HUES6 (cell line): Measurements from ENCODE around the gene MCTP2.

Experiments used
- H3K27ac ChIP-seq: 2 replicates; pipeline ENCODE4 v1.7.0; 2013; ENCODE audit warnings: low read depth, mild to moderate bottlenecking, low read length, inconsistent platforms
- H3K27me3 ChIP-seq: 2 replicates; pipeline ENCODE4 v1.6.1; 2013; ENCODE audit warnings: low read length; ENCODE audit not compliant: control insufficient read depth, insufficient read depth
- H3K36me3 ChIP-seq: 2 replicates; pipeline ENCODE4 v1.6.1; 2013; ENCODE audit warnings: low read length; ENCODE audit not compliant: control insufficient read depth, insufficient read depth
- H3K4me1 ChIP-seq: 2 replicates; pipeline ENCODE4 v1.6.1; 2013; ENCODE audit warnings: low read length; ENCODE audit not compliant: control insufficient read depth, insufficient read depth
- H3K4me3 ChIP-seq: 2 replicates; pipeline ENCODE4 v1.5.1; 2013; ENCODE audit warnings: low read depth, low read length
- H3K9ac ChIP-seq: one replicate; pipeline ENCODE4 v1.6.1; 2013; ENCODE audit warnings: mild to moderate bottlenecking, low read length
- H3K9me3 ChIP-seq: 2 replicates; pipeline ENCODE4 v1.6.1; 2013; ENCODE audit warnings: low read depth, low read length; ENCODE audit not compliant: control insufficient read depth, insufficient read depth

Gene MCTP2

GRCh38 chr15:94400526-94401298 lies 169.4 kb downstream of the MCTP2 start:
- Histone ChIP-seq H3K27ac (no peak overlapping the region), H3K9me3 (no peaks in the 10 kb centered on the region), H3K27me3 (no peaks in the 10 kb centered on the region), H3K9ac (no peak overlapping the region), H3K4me3 (no peak overlapping the region), H3K4me1 (peaks cover 21% of the 10 kb centered on the region), H3K36me3 (no peaks in the 10 kb centered on the region)

- Histone ChIP-seq H3K27ac (no peak overlapping the region), H3K9me3 (no peaks in the 10 kb centered on the region), H3K36me3 (no peaks in the 10 kb centered on the region)
Measured at GRCh38 chr15:94403331-94403730, 172.0 kb downstream of the MCTP2 start.

GRCh38 chr15:94404733-94405283 lies 173.4 kb downstream of the MCTP2 start:
- Histone ChIP-seq H3K27ac (no peak overlapping the region), H3K9ac (no peak overlapping the region), H3K36me3 (no peaks in the 10 kb centered on the region)

More at GRCh38 chr15:94403331-94403730, 172.0 kb downstream of the MCTP2 start:
- peaks cover 21% of the 10 kb centered on the region for H3K4me1 ChIP-seq
- no peak overlapping the region for H3K4me3 ChIP-seq
- no peaks in the 10 kb centered on the region for H3K27me3 ChIP-seq
- H3K9ac ChIP-seq: no peak overlapping the region

GRCh38 chr15:94411285-94411684 lies 179.9 kb downstream of the MCTP2 start:
- H3K9me3 ChIP-seq: no peaks in the 10 kb centered on the region
- no peak overlapping the region for H3K27ac ChIP-seq
- H3K4me3 ChIP-seq: no peak overlapping the region
- no peaks in the 10 kb centered on the region for H3K27me3 ChIP-seq
- H3K9ac ChIP-seq: no peak overlapping the region
- H3K4me1 ChIP-seq: peaks cover 7% of the 10 kb centered on the region; the same call in 1 of the 2 replicates
- no peaks in the 10 kb centered on the region for H3K36me3 ChIP-seq

More at GRCh38 chr15:94404733-94405283, 173.4 kb downstream of the MCTP2 start:
- Histone ChIP-seq H3K27me3 (no peaks in the 10 kb centered on the region), H3K4me3 (no peak overlapping the region), H3K9me3 (no peaks in the 10 kb centered on the region), H3K4me1 (peaks cover 19% of the 10 kb centered on the region)

DNA sequence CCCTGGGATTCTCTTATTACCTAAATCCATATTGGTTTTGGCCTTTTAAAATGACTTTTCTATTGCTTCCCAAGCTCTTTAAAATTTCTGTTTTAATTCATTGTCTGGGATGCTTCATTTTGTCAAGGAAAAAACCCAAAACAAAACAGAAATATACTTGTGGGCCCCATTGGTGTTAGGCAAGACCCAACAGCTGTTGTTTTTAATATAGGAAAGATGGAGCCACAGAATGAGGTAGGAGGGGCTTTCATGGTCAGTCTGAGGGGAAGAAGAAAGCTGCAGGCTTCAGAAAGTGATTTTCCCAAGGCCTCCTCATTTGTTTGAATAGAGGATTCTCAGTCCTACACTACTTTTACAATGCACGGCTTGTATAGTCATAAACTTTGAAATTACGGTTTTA lies 180.5 kb downstream of the MCTP2 start:
- Histone ChIP-seq H3K4me3 (no peak overlapping the region), H3K36me3 (no peaks in the 10 kb centered on the region), H3K27ac (no peak overlapping the region), H3K4me1 (peaks cover 7% of the 10 kb centered on the region; the same call in 1 of the 2 replicates), H3K9ac (no peak overlapping the region), H3K27me3 (no peaks in the 10 kb centered on the region), H3K9me3 (no peaks in the 10 kb centered on the region)

DNA sequence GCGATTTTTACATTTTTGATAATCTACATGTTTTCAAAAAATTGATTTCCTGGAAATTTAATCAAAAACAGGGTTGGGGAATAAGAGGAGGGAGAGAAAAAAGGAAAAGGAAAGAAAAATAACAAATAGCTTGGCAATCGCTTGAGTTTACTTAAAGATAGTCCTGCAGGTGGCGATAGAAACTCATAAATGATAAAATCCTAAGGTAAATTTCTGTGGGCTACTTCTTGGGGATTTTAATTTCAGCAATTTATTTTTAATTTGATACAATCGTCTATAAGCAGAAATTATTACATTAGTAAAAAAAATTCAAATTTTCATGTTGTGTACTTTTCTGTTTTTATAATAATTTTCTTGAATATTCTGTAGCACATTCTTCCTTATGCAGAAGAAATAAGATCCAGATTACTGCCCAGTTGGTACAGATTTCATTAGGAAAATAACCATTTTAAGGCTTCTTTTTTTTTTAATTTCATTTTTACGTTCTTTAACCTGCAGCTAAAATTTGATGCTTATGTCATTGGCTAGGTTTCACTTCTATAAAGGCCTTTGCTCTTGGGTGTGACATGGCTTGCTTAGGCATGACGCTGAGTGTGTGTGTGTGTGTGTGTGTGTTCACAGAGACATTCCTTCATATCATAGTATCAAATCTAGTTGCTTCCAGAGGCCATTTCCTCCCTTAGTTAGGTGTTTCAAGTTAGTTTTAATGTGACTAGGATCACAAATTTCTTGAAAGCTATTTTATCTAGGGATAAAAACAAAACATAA lies 181.8 kb downstream of the MCTP2 start:
- Histone ChIP-seq H3K27me3 (no peaks in the 10 kb centered on the region), H3K9ac (no peak overlapping the region)

DNA sequence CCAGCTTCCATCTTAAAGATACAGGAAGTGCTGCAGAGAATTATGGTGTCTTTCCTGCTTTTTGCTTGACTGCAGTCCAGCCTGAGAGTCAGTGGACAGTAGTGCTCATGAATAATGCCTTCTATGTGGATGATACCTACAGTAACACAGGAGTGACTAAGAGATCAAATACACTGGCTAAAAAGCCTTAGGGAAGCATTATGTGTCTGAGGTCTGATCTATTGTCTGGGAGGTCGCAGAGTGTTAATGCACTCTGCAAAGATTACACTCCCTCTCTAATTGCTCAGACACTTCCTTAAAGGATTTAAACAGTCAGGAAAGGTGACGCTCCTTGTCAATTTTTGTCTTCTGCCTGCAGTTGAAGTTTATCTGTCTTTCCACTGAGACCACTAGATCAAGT lies 183.6 kb downstream of the MCTP2 start:
- Histone ChIP-seq H3K27ac (no peak overlapping the region), H3K4me3 (no peak overlapping the region), H3K4me1 (peaks cover 7% of the 10 kb centered on the region; the same call in 1 of the 2 replicates), H3K27me3 (no peaks in the 10 kb centered on the region), H3K36me3 (no peaks in the 10 kb centered on the region), H3K9me3 (no peaks in the 10 kb centered on the region), H3K9ac (no peak overlapping the region)

More for the DNA sequence above, 181.8 kb downstream of the MCTP2 start:
- H3K9me3 ChIP-seq: no peaks in the 10 kb centered on the region
- no peak overlapping the region for H3K27ac ChIP-seq
- peaks cover 7% of the 10 kb centered on the region; the same call in 1 of the 2 replicates for H3K4me1 ChIP-seq
- no peak overlapping the region for H3K4me3 ChIP-seq
- H3K36me3 ChIP-seq: no peaks in the 10 kb centered on the region

DNA sequence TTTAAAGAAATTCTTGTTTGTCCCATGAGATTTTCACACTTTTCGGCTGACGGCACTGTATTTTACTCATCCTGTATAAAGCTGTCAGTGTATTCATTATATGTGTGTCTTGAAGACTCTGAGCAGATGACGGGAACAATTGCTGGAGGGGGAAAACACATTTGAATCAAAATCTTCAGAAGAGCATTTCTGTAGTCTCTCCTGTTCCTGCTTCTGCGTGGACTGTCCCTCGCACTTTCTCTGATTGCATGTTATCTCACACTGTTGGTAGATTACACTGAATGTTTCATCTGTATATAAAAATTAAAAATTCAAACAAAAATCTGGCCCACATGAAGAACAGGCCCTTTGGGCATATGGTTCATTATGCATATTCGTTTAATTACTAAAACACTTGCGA lies 184.9 kb downstream of the MCTP2 start:
- Histone ChIP-seq H3K36me3 (no peaks in the 10 kb centered on the region), H3K4me3 (no peak overlapping the region), H3K9me3 (peaks cover 2% of the 10 kb centered on the region; the same call in 1 of the 2 replicates), H3K27me3 (no peaks in the 10 kb centered on the region), H3K9ac (no peak overlapping the region), H3K4me1 (peaks cover 7% of the 10 kb centered on the region; the same call in 1 of the 2 replicates), H3K27ac (no peak overlapping the region)

GRCh38 chr15:94416820-94417219 lies 185.5 kb downstream of the MCTP2 start:
- Histone ChIP-seq H3K27me3 (no peaks in the 10 kb centered on the region), H3K4me1 (peaks cover 7% of the 10 kb centered on the region; the same call in 1 of the 2 replicates), H3K36me3 (no peaks in the 10 kb centered on the region), H3K9ac (no peak overlapping the region), H3K4me3 (no peak overlapping the region), H3K27ac (no peak overlapping the region), H3K9me3 (peaks cover 2% of the 10 kb centered on the region; the same call in 1 of the 2 replicates)

DNA sequence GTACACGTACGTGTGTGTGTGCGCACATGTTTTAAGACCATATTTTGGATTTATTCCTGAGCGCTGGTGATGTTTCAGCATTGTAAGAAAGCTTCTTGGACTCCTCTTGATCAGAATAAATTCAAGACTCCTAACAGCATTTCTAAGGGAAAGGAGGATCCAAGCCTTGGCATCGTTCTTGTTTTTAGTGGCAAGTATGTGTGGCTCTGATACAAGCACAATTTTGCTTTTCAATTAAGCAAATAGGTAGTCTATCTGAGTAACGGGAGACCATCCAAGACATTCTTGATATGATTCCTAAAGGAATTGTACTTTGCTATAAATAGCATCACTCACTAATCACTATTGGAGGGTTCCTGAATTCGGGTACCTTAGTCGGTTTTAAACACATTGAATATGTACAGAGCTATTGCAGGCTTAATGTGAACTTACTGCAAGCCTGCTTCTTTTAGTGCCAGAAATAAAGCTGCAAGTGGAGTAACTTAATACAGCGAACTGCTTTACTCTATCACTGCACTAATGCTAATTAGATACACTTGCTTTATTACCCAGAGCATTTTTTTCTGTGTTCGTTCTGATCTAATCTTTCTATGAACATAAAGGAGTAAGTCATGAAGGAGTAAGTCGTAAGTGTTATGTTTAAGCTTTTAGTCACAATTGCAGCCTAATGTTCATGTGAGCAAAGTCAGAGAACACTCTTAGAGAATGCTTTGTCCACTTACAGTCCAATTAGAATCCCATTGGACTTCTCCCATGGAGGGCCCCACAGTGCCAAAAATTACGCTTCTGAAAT lies 186.3 kb downstream of the MCTP2 start:
- H3K27ac ChIP-seq: no peak overlapping the region
- no peaks in the 10 kb centered on the region for H3K36me3 ChIP-seq
- H3K9ac ChIP-seq: no peak overlapping the region
- no peak overlapping the region for H3K4me3 ChIP-seq
- peaks cover 7% of the 10 kb centered on the region; the same call in 1 of the 2 replicates for H3K4me1 ChIP-seq
- H3K9me3 ChIP-seq: peaks cover 2% of the 10 kb centered on the region; the same call in 1 of the 2 replicates
- H3K27me3 ChIP-seq: no peaks in the 10 kb centered on the region
